ACC112 (cell line): ENCODE data around the gene MROH8.
"Not testable (repeated sequence)": the region's sequence is repeated elsewhere in the genome, so short reads cannot be mapped to it uniquely, and the experiment has no call there.

Experiments
- H2AFZ ChIP-seq: fragments of 200-600 bp; sonication (generic); one replicate; pipeline ENCODE4 v1.6.0; 2017; ENCODE audit warnings: antibody characterized with exemption, low read length; ENCODE audit not compliant: unreplicated experiment
- H3K27ac ChIP-seq: fragments of 200-600 bp; sonication (generic); 2 replicates; pipeline ENCODE4 v1.5.1; 2014; ENCODE audit warnings: low read depth, mild to moderate bottlenecking, antibody characterized with exemption, low read length, moderate library complexity
- H3K27me3 ChIP-seq: fragments of 200-600 bp; sonication (generic); 2 replicates; pipeline ENCODE4 v1.6.1; 2014; ENCODE audit warnings: mild to moderate bottlenecking, antibody characterized with exemption, low read length, moderate library complexity, mixed read lengths; ENCODE audit not compliant: insufficient read depth
- H3K36me3 ChIP-seq: fragments of 200-600 bp; sonication (generic); 2 replicates; pipeline ENCODE4 v1.6.1; 2016; ENCODE audit warnings: mild to moderate bottlenecking, antibody characterized with exemption, low read length, moderate library complexity, mixed read lengths; ENCODE audit not compliant: insufficient read depth
- H3K4me1 ChIP-seq: fragments of 200-600 bp; sonication (generic); one replicate; pipeline ENCODE4 v1.6.1; 2016; ENCODE audit warnings: low read length, mixed read lengths; ENCODE audit not compliant: insufficient read depth, unreplicated experiment, control insufficient read depth
- H3K4me3 ChIP-seq: fragments of 200-600 bp; sonication (generic); 2 replicates; pipeline ENCODE4 v1.5.1; 2014; ENCODE audit warnings: mild to moderate bottlenecking, low read depth, low read length
- H3K79me2 ChIP-seq: fragments of 200-600 bp; sonication (generic); one replicate; pipeline ENCODE4 v1.6.0; 2016; ENCODE audit warnings: low read length; ENCODE audit not compliant: control insufficient read depth, unreplicated experiment, insufficient read depth

Gene MROH8

GRCh38 chr20:37095599-37096414 lies 83.5 kb downstream of the MROH8 start, which contains the start of gene RBL1:
Gene RBL1 (minus strand): TSS chr20:37095997. CDS start chr20:37095928, 69 bp downstream.
- peak within 1 kb of the TSS; percentile 97 for H2AFZ ChIP-seq
- no peaks in the 10 kb centered on the region for H3K27me3 ChIP-seq
- peaks cover 14% of the 10 kb centered on the region for H3K4me1 ChIP-seq
- peak within 1 kb of the TSS; percentile 81 for H3K27ac ChIP-seq
- peak within 1 kb of the TSS; percentile 79 for H3K4me3 ChIP-seq
- H3K36me3 ChIP-seq, result peaks cover 3% of the 10 kb centered on the region; the same call in 1 of the 2 replicates
- H3K79me2 ChIP-seq, result peaks cover 41% of the 10 kb centered on the region

GRCh38 chr20:37095108-37095598 lies 84.2 kb downstream of the MROH8 start:
- Histone ChIP-seq H3K27ac (peak overlapping the region; percentile 81; the same call in 1 of the 2 replicates), H3K36me3 (peaks cover 3% of the 10 kb centered on the region; the same call in 1 of the 2 replicates), H3K79me2 (peaks cover 41% of the 10 kb centered on the region), H2AFZ (peak overlapping the region; percentile 9), H3K27me3 (no peaks in the 10 kb centered on the region), H3K4me1 (peaks cover 14% of the 10 kb centered on the region), H3K4me3 (peak overlapping the region; percentile 79)

- Histone ChIP-seq H3K27me3 (no peaks in the 10 kb centered on the region), H3K4me1 (peaks cover 11% of the 10 kb centered on the region), H3K36me3 (peaks cover 6% of the 10 kb centered on the region), H2AFZ (no peak overlapping the region), H3K4me3 (no peak overlapping the region), H3K79me2 (peaks cover 44% of the 10 kb centered on the region), H3K27ac (no peak overlapping the region)
Measured at GRCh38 chr20:37090407-37090806, 88.9 kb downstream of the MROH8 start.

- Histone ChIP-seq H3K4me3 (no peak overlapping the region), H3K27me3 (no peaks in the 10 kb centered on the region), H2AFZ (no peak overlapping the region), H3K4me1 (no peaks in the 10 kb centered on the region), H3K27ac (no peak overlapping the region), H3K79me2 (peaks cover 12% of the 10 kb centered on the region), H3K36me3 (peaks cover 3% of the 10 kb centered on the region; the same call in 1 of the 2 replicates)
Measured at GRCh38 chr20:37081717-37082289, 97.5 kb downstream of the MROH8 start.

- no peaks in the 10 kb centered on the region for H3K27me3 ChIP-seq
- H3K36me3 ChIP-seq, result 0 out of 2 replicates have a peak, but pooled peaks cover 6% of the 10 kb centered on the region
- no peak overlapping the region for H2AFZ ChIP-seq
- no peaks in the 10 kb centered on the region for H3K4me1 ChIP-seq
- no peak overlapping the region for H3K4me3 ChIP-seq
- peaks cover 12% of the 10 kb centered on the region for H3K79me2 ChIP-seq
- no peak overlapping the region for H3K27ac ChIP-seq
Measured at GRCh38 chr20:37077009-37077408, 102.3 kb downstream of the MROH8 start.

GRCh38 chr20:37075932-37076685 lies 103.2 kb downstream of the MROH8 start:
- H3K4me3 ChIP-seq, result no peak overlapping the region
- 0 out of 2 replicates have a peak, but pooled peaks cover 6% of the 10 kb centered on the region for H3K36me3 ChIP-seq
- H3K27ac ChIP-seq, result no peak overlapping the region
- no peaks in the 10 kb centered on the region for H3K27me3 ChIP-seq
- peaks cover 10% of the 10 kb centered on the region for H3K79me2 ChIP-seq
- H2AFZ ChIP-seq, result no peak overlapping the region
- H3K4me1 ChIP-seq, result no peaks in the 10 kb centered on the region

GRCh38 chr20:37072293-37073196 lies 106.8 kb downstream of the MROH8 start:
- Histone ChIP-seq H3K27ac (no peak overlapping the region), H3K4me1 (no peaks in the 10 kb centered on the region), H3K36me3 (peaks cover 3% of the 10 kb centered on the region; the same call in 1 of the 2 replicates), H2AFZ (no peak overlapping the region), H3K27me3 (no peaks in the 10 kb centered on the region), H3K4me3 (no peak overlapping the region), H3K79me2 (no peaks in the 10 kb centered on the region)

- Histone ChIP-seq H3K36me3 (peaks cover 12% of the 10 kb centered on the region; the same call in 1 of the 2 replicates), H2AFZ (no peak overlapping the region), H3K4me1 (no peaks in the 10 kb centered on the region), H3K79me2 (no peaks in the 10 kb centered on the region), H3K27me3 (no peaks in the 10 kb centered on the region), H3K4me3 (no peak overlapping the region), H3K27ac (no peak overlapping the region)
Measured at GRCh38 chr20:37071481-37071911, 107.9 kb downstream of the MROH8 start.

GRCh38 chr20:37069563-37069962 lies 109.8 kb downstream of the MROH8 start:
- not testable (repeated sequence) for H3K27me3 ChIP-seq, H2AFZ ChIP-seq, H3K4me3 ChIP-seq, H3K79me2 ChIP-seq, H3K4me1 ChIP-seq, H3K27ac ChIP-seq
- H3K36me3 ChIP-seq, result peaks cover 21% of the 10 kb centered on the region
